HG03097 (cell line): ENCODE results near the gene CD63.
A peak's percentile ranks its signal among the peaks of the same experiment; 100 is the strongest.
"Not testable (repeated sequence)": the region's sequence is repeated elsewhere in the genome, so short reads cannot be mapped to it uniquely, and the experiment has no call there.

Source experiments
- ATAC-seq: cut with Tn5 transposase; IDR thresholded peaks from one replicate; pipeline ENCODE4 v1.9.1; 2021; ENCODE audit not compliant: unreplicated experiment, low FRiP score

Gene CD63

GRCh38 chr12:55728939-55729818 is at the start of gene CD63:
Gene CD63 (minus strand): TSS chr12:55729009. CDS start chr12:55728341, 668 bp downstream.
- ATAC-seq = peak; percentile 48

- no peak for ATAC-seq
Observed at GRCh38 chr12:55777856-55778255, 49.0 kb upstream of the CD63 start.

- ATAC-seq = no peak
Observed at GRCh38 chr12:55771736-55772135, 42.9 kb upstream of the CD63 start.

- ATAC-seq = no peak
Observed at GRCh38 chr12:55767156-55767555, 38.3 kb upstream of the CD63 start.

GRCh38 chr12:55765736-55766290 is 37.0 kb upstream of the CD63 start:
- ATAC-seq = no peak

- no peak for ATAC-seq
Observed at GRCh38 chr12:55762646-55763045, 33.8 kb upstream of the CD63 start.

- ATAC-seq = no peak
Observed at GRCh38 chr12:55760663-55761062, 31.9 kb upstream of the CD63 start.

- ATAC-seq = not testable (repeated sequence)
Observed at GRCh38 chr12:55758575-55758974, 29.8 kb upstream of the CD63 start.

- ATAC-seq = no peak
Observed at GRCh38 chr12:55757701-55758100, 28.9 kb upstream of the CD63 start.

- no peak for ATAC-seq
Observed at GRCh38 chr12:55755246-55755645, 26.4 kb upstream of the CD63 start.

GRCh38 chr12:55748230-55748993 is 19.6 kb upstream of the CD63 start:
- no peak for ATAC-seq

- ATAC-seq = no peak
Observed at GRCh38 chr12:55746913-55747231, 18.1 kb upstream of the CD63 start.

GRCh38 chr12:55746174-55746912 is 17.5 kb upstream of the CD63 start:
- ATAC-seq = no peak

GRCh38 chr12:55745361-55746173 is 16.8 kb upstream of the CD63 start:
- no peak for ATAC-seq

- no peak for ATAC-seq
Observed at GRCh38 chr12:55744340-55745030, 15.7 kb upstream of the CD63 start.

GRCh38 chr12:55743406-55744339 is 14.9 kb upstream of the CD63 start:
- no peak for ATAC-seq

- no peak for ATAC-seq
Observed at GRCh38 chr12:55742719-55743405, 14.1 kb upstream of the CD63 start, which contains the start of gene GDF11. Gene GDF11 (plus strand): TSS chr12:55743122. CDS start chr12:55743317, 195 bp downstream.
